Activated CD8-positive, alpha-beta T cell treated with anti-CD3 and anti-CD28 coated beads for 36 hours (primary cell): ENCODE measurements around the gene ALPK3. TPM values are rescaled to one million over a fixed set of nuclear protein-coding genes. Genes with fewer than 3 reads are reported as not detected.

Source experiments
- ATAC-seq: fragments of 200-7000 bp; cut with Tn5 transposase; one replicate; pipeline ENCODE4 v1.10.0; 2021; ENCODE audit warnings: mild to moderate bottlenecking, moderate library complexity
- CTCF ChIA-PET: fragments of 350-600 bp; sonication (Branson Sonifier 250); formaldehyde crosslinking; loops from one replicate; lab custom pipeline; 2021; ENCODE audit warnings: antibody characterized with exemption; lab: Charles Lee
- POLR2A ChIA-PET: fragments of 350-600 bp; sonication (Branson Sonifier 250); formaldehyde crosslinking; loops from one replicate; lab custom pipeline; 2021; ENCODE audit warnings: antibody characterized with exemption; lab: Charles Lee
- DNase-seq: peaks from one replicate; pipeline ENCODE4 v3.0.0-alpha.2; 2020
- H3K27ac Mint-ChIP-seq: one replicate; pipeline ENCODE4 v1.8.0; 2021; ENCODE audit warnings: mild to moderate bottlenecking, mixed read lengths
- H3K27me3 Mint-ChIP-seq: one replicate; pipeline ENCODE4 v1.8.0; 2021; ENCODE audit warnings: mixed read lengths
- H3K36me3 Mint-ChIP-seq: one replicate; pipeline ENCODE4 v1.8.0; 2021; ENCODE audit warnings: low read depth, mixed read lengths
- H3K4me1 Mint-ChIP-seq: one replicate; pipeline ENCODE4 v1.8.0; 2021; ENCODE audit warnings: low read depth, mixed read lengths
- H3K4me3 Mint-ChIP-seq: one replicate; pipeline ENCODE4 v1.8.0; 2021; ENCODE audit warnings: mild to moderate bottlenecking, moderate library complexity, mixed read lengths
- H3K9me3 Mint-ChIP-seq: one replicate; pipeline ENCODE4 v1.8.0; 2021; ENCODE audit warnings: mixed read lengths
- intact Hi-C: fragments of 100-400 bp; cut with micrococcal nuclease; formaldehyde crosslinking; loops from one replicate; pipeline ENCODE4 v1.10.0; 2022
- total RNA-seq, 2 experiments: library from RNA; stranded (reverse); gene quantifications; one replicate each; pipeline ENCODE4 v1.2.3, GENCODE V29; 2021
- TF ChIP-seq, protein P1 (sequence below): fragments of 200-600 bp; IDR thresholded peaks from one replicate; pipeline ENCODE4 v1.8.0; 2022; ENCODE audit warnings: antibody characterized with exemption, mild to moderate bottlenecking

ALPK3 gene
- total RNA-seq, 2 experiments from 2014 or later: 0.04 to 0.16 TPM

DNA sequence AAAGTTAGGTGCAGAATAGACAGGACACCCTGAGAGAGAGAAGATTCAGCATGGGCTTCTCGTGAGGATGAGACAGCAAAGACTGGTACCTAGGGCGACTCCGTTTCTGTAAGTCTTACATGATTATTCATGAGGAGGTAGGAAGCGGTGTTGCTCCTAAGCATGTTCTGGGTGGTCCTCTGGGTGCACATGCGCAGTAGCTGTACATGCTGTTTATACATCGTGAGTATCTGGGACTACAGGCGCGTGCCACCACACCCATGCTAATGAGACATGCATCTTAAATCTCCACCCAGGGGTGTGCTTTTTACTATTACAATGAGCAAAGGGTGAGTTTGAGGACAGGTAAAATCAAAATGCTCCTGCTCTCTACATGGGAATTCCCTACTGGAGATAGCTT is 12.3 kb downstream of the ALPK3 start:
- ATAC-seq: no peak
- no peaks in the 10 kb centered on the region for H3K27me3 Mint-ChIP-seq
- ChIA-PET POLR2A (no interaction called here), CTCF (interaction anchor here (0.6 to 1.5 kb wide), 2 partner anchors 8 to 953 kb away, joined by 3 read pairs; no protein-coding TSS in a partner anchor)
- TF ChIP-seq, protein P1, sequence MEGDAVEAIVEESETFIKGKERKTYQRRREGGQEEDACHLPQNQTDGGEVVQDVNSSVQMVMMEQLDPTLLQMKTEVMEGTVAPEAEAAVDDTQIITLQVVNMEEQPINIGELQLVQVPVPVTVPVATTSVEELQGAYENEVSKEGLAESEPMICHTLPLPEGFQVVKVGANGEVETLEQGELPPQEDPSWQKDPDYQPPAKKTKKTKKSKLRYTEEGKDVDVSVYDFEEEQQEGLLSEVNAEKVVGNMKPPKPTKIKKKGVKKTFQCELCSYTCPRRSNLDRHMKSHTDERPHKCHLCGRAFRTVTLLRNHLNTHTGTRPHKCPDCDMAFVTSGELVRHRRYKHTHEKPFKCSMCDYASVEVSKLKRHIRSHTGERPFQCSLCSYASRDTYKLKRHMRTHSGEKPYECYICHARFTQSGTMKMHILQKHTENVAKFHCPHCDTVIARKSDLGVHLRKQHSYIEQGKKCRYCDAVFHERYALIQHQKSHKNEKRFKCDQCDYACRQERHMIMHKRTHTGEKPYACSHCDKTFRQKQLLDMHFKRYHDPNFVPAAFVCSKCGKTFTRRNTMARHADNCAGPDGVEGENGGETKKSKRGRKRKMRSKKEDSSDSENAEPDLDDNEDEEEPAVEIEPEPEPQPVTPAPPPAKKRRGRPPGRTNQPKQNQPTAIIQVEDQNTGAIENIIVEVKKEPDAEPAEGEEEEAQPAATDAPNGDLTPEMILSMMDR: no peak
- no peaks in the 10 kb centered on the region for H3K9me3 Mint-ChIP-seq
- no peaks in the 10 kb centered on the region for H3K36me3 Mint-ChIP-seq
- intact Hi-C loops: no loop called here
- DNase-seq: no peak
- no peak overlapping the region for H3K4me3 Mint-ChIP-seq
- no peaks in the 10 kb centered on the region for H3K4me1 Mint-ChIP-seq
- no peak overlapping the region for H3K27ac Mint-ChIP-seq

- intact Hi-C loops: no loop called here
- no peaks in the 10 kb centered on the region for H3K9me3 Mint-ChIP-seq
- no peaks in the 10 kb centered on the region for H3K4me1 Mint-ChIP-seq
- ATAC-seq (no peak), DNase-seq (no peak)
- H3K4me3 Mint-ChIP-seq: no peak overlapping the region
- H3K27me3 Mint-ChIP-seq: no peaks in the 10 kb centered on the region
- ChIA-PET CTCF (interaction anchor here (0.6 to 1.5 kb wide), 2 partner anchors 9 to 954 kb away, joined by 3 read pairs; no protein-coding TSS in a partner anchor), POLR2A (no interaction called here)
- no peaks in the 10 kb centered on the region for H3K36me3 Mint-ChIP-seq
- TF ChIP-seq, protein P1: no peak
- no peak overlapping the region for H3K27ac Mint-ChIP-seq
Observed at GRCh38 chr15:84830036-84830435, 12.9 kb downstream of the ALPK3 start.

GRCh38 chr15:84831028-84831427 is 13.9 kb downstream of the ALPK3 start:
- no peaks in the 10 kb centered on the region for H3K36me3 Mint-ChIP-seq
- TF ChIP-seq, protein P1: no peak
- ATAC-seq (no peak), DNase-seq (no peak)
- no peaks in the 10 kb centered on the region for H3K9me3 Mint-ChIP-seq
- POLR2A ChIA-PET: no interaction called here
- no peaks in the 10 kb centered on the region for H3K4me1 Mint-ChIP-seq
- H3K4me3 Mint-ChIP-seq: no peak overlapping the region
- H3K27me3 Mint-ChIP-seq: no peaks in the 10 kb centered on the region
- no peak overlapping the region for H3K27ac Mint-ChIP-seq
- intact Hi-C loops: no loop called here
- CTCF ChIA-PET: interaction anchor here (0.7 kb wide), 1 partner anchor 47 kb away, joined by 3 read pairs; no protein-coding TSS in a partner anchor

GRCh38 chr15:84831613-84832012 is 14.5 kb downstream of the ALPK3 start:
- no peaks in the 10 kb centered on the region for H3K27me3 Mint-ChIP-seq
- TF ChIP-seq, protein P1: no peak
- POLR2A ChIA-PET: no interaction called here
- H3K4me1 Mint-ChIP-seq: no peaks in the 10 kb centered on the region
- CTCF ChIA-PET: interaction anchor here (0.7 kb wide), 1 partner anchor 47 kb away, joined by 3 read pairs; no protein-coding TSS in a partner anchor
- DNase-seq: no peak
- no peaks in the 10 kb centered on the region for H3K9me3 Mint-ChIP-seq
- no peak overlapping the region for H3K27ac Mint-ChIP-seq
- no peaks in the 10 kb centered on the region for H3K36me3 Mint-ChIP-seq
- no peak overlapping the region for H3K4me3 Mint-ChIP-seq
- intact Hi-C loops: no loop called here
- ATAC-seq: no peak

GRCh38 chr15:84832448-84833040 is 15.4 kb downstream of the ALPK3 start:
- Mint-ChIP-seq H3K36me3 (no peaks in the 10 kb centered on the region), H3K4me3 (no peak overlapping the region), H3K27me3 (no peaks in the 10 kb centered on the region), H3K4me1 (no peaks in the 10 kb centered on the region), H3K9me3 (no peaks in the 10 kb centered on the region), H3K27ac (no peak overlapping the region)
- ATAC-seq: no peak
- TF ChIP-seq, protein P1: no peak
- POLR2A ChIA-PET: no interaction called here
- CTCF ChIA-PET: interaction anchor here (1.8 kb wide), 1 partner anchor 14 kb away, joined by 6 read pairs; no protein-coding TSS in a partner anchor
- no peak for DNase-seq
- intact Hi-C loops: no loop called here
